Measurements from ENCODE around the gene FOXL1. TPM values are rescaled to one million over a fixed set of nuclear protein-coding genes. Genes with fewer than 3 reads are reported as not detected.

FOXL1 gene
- total RNA-seq, 4 donors from 2014 or later = 0.52 to 0.83 (median 0.69) TPM

DNA sequence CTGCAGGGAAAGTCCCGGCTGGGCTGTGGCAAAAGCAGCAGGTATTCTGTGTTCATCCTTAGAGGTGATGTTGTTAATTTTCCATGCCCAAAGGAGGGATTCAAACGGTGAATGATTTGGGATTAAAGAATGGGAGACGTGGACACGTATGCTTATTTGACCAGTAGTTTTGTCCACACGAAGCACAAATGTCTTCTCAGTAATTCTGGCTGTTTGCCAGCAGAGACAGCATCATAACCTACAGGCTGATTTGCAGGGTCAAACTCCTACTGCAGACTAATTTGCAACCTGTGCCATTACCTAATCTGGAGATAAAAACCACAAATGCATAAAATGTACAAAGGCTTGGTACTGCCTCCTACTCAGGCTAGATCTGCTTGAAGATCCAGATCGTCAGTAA is 37.5 kb upstream of the FOXL1 start:
- Histone ChIP-seq H3K9me3 (no peaks in the 10 kb centered on the region), H3K4me1 (no peaks in the 10 kb centered on the region), H3K27ac (replicated peaks in 1 of 4) (no peak overlapping the region), H3K4me3 (no peak overlapping the region), H3K36me3 (peaks cover 41 to 97% (median 89%) of the 10 kb centered on the region in 4 donors), H3K27me3 (no peaks in the 10 kb centered on the region)
- no peak for DNase-seq (ENCODE audit: extremely low spot score)
- 78% methylated on average over 6 of the region's 6 CpGs for WGBS
- no peak for TF ChIP-seq POLR2AphosphoS5 (IDR thresholded peaks at IDR 0.05)
- TF ChIP-seq EP300 (IDR thresholded peaks at IDR 0.05) = no peak
- no peak for TF ChIP-seq POLR2A (IDR thresholded peaks at IDR 0.05; ENCODE audit: low read depth)
- intact Hi-C loops (cut with DNase I) = no loop called here

- intact Hi-C loops (cut with DNase I) = no loop called here
- H3K9me3 ChIP-seq = no peaks in the 10 kb centered on the region
- WGBS = 96% methylated on average over 11 of the region's 11 CpGs
- H3K4me3 ChIP-seq = no peak overlapping the region
- H3K4me1 ChIP-seq = no peaks in the 10 kb centered on the region
- no peak overlapping the region for H3K27ac ChIP-seq (replicated peaks in 1 of 4)
- no peak for TF ChIP-seq CTCF (IDR thresholded peaks at IDR 0.05)
- no peak for TF ChIP-seq POLR2A (IDR thresholded peaks at IDR 0.05; ENCODE audit: low read depth)
- no peak for TF ChIP-seq EP300 (IDR thresholded peaks at IDR 0.05)
- H3K36me3 ChIP-seq = peaks cover 41 to 97% (median 89%) of the 10 kb centered on the region in 4 donors
- H3K27me3 ChIP-seq = no peaks in the 10 kb centered on the region
- no peak for DNase-seq (ENCODE audit: extremely low spot score)
Measured at GRCh38 chr16:86541560-86541959, 36.8 kb upstream of the FOXL1 start.

DNA sequence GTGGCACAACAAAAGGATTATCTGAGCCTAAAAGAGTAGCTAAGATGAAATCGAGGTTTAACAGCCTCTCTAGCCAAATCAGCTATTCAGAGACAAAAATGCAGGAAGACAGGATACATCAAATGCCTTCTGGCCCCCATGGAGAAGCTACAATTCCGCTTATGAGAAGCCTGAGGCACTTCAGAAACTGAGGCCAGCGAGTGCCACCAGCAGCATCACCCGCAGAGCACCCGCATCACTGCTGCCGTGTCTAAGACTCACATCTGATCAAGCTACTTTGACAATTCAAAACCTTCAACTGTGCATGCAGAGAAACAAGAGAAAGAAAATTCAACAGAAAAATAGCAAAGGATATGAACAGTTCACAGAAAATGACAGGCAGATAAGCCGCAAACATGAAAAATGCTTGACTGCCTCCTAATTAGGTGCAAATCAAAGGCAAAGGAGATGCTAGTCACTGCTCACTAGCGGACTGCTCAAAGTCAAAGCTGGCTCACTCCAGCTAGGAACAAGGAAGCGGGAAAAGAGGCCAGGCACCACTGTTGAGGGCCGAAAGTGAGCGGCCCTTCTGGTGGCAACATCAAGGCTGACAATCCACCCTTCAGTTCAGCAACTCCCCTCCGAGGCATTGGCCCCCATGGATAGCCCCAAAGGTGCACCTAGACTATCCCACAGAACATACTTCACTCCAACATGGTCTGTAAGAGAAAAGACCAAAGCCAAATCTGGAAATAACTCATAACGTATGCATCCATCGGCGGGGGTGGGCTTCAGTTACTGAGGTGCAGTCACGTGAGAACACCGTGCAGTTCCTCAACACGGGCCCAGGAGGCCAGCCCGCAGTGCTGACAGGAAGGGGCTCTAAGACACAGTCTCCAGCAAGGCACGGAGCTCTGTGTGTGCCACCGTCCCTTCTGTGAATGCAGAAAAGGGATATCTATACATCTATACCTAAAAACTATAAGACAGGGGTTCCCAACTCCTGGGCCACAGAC is 35.3 kb upstream of the FOXL1 start:
- no peak for DNase-seq (ENCODE audit: extremely low spot score)
- Histone ChIP-seq H3K4me3 (no peak overlapping the region), H3K4me1 (no peaks in the 10 kb centered on the region), H3K27me3 (no peaks in the 10 kb centered on the region), H3K9me3 (no peaks in the 10 kb centered on the region), H3K36me3 (peaks cover 46 to 97% (median 79%) of the 10 kb centered on the region in 4 donors), H3K27ac (replicated peaks in 1 of 4) (no peak overlapping the region)
- intact Hi-C loops (cut with DNase I) = no loop called here
- 88% methylated on average over 21 of the region's 21 CpGs for WGBS
- TF ChIP-seq CTCF (IDR thresholded peaks at IDR 0.05) (no peak), POLR2A (IDR thresholded peaks at IDR 0.05; ENCODE audit: low read depth) (no peak), POLR2AphosphoS5 (IDR thresholded peaks at IDR 0.05) (no peak), EP300 (IDR thresholded peaks at IDR 0.05) (no peak)

- H3K4me3 ChIP-seq = no peak overlapping the region
- DNase-seq (ENCODE audit: extremely low spot score) = no peak
- peaks cover 39 to 97% (median 66%) of the 10 kb centered on the region in 4 donors for H3K36me3 ChIP-seq
- TF ChIP-seq EP300 (IDR thresholded peaks at IDR 0.05) = no peak
- no peak for TF ChIP-seq POLR2A (IDR thresholded peaks at IDR 0.05; ENCODE audit: low read depth)
- no peak for TF ChIP-seq CTCF (IDR thresholded peaks at IDR 0.05)
- TF ChIP-seq POLR2AphosphoS5 (IDR thresholded peaks at IDR 0.05) = no peak
- 92% methylated on average over 12 of the region's 12 CpGs for WGBS
- no peaks in the 10 kb centered on the region for H3K4me1 ChIP-seq
- H3K9me3 ChIP-seq = no peaks in the 10 kb centered on the region
- no peaks in the 10 kb centered on the region for H3K27me3 ChIP-seq
- no peak overlapping the region for H3K27ac ChIP-seq (replicated peaks in 1 of 4)
- intact Hi-C loops (cut with DNase I) = no loop called here
Measured at GRCh38 chr16:86545481-86545880, 32.9 kb upstream of the FOXL1 start.

- H3K4me3 ChIP-seq = no peak overlapping the region
- no peaks in the 10 kb centered on the region for H3K4me1 ChIP-seq
- H3K27me3 ChIP-seq = no peaks in the 10 kb centered on the region
- TF ChIP-seq POLR2A (IDR thresholded peaks at IDR 0.05; ENCODE audit: low read depth) (no peak), EP300 (IDR thresholded peaks at IDR 0.05) (no peak), POLR2AphosphoS5 (IDR thresholded peaks at IDR 0.05) (no peak), CTCF (IDR thresholded peaks at IDR 0.05) (no peak)
- H3K27ac ChIP-seq (replicated peaks in 1 of 4) = no peak overlapping the region
- 86% methylated on average over 12 of the region's 19 CpGs for WGBS
- H3K36me3 ChIP-seq = peaks cover 35 to 96% (median 62%) of the 10 kb centered on the region in 4 donors
- H3K9me3 ChIP-seq = no peaks in the 10 kb centered on the region
- DNase-seq (ENCODE audit: extremely low spot score) = no peak
- intact Hi-C loops (cut with DNase I) = no loop called here
Measured at GRCh38 chr16:86545954-86546637, 32.3 kb upstream of the FOXL1 start.

All from esophagus muscularis mucosa (tissue), 4 donors.